Measurements from ENCODE around the gene PRKAR1A.

The PRKAR1A gene

DNA sequence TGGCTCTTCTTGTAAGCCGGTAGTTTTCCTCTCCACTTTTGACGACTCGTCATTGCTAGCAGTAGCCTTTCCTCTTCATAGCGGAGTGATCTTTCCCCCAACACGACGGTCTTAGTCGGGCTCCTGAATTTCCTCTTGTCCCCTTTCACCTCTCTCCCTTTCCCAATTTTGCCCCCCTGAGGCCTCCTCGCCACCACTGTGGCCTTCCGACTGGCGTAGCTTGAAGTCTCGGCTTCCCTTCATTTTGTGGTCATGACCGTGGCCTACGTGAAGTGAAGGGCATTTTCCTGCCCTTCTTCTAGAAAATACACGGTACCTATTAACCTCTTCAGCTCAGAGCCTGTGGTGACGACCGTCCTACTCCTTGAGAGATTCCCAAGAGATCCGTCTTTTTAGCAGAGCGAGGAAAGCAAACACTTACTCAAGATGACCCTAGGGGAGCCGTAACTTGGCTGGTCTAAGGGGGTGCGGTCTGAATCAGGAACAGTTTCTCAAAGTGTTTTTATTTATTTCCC is 787 bp downstream of the PRKAR1A start (continued):
- TF ChIP-seq, protein P1, sequence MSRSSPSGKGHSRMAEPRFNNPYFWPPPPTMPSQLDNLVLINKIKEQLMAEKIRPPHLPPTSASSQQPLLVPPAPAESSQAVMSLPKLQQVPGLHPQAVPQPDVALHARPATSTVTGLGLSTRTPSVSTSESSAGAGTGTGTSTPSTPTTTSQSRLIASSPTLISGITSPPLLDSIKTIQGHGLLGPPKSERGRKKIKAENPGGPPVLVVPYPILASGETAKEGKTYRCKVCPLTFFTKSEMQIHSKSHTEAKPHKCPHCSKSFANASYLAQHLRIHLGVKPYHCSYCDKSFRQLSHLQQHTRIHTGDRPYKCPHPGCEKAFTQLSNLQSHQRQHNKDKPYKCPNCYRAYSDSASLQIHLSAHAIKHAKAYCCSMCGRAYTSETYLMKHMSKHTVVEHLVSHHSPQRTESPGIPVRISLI (tag by site-specific recombination; IDR thresholded peaks at IDR 0.05): no peak
- peak; percentile 17; the same call in 1 of the 2 replicates for TF ChIP-seq ZBTB48 (tag by site-specific recombination; IDR thresholded peaks at IDR 0.05)
- TF ChIP-seq, protein P2, sequence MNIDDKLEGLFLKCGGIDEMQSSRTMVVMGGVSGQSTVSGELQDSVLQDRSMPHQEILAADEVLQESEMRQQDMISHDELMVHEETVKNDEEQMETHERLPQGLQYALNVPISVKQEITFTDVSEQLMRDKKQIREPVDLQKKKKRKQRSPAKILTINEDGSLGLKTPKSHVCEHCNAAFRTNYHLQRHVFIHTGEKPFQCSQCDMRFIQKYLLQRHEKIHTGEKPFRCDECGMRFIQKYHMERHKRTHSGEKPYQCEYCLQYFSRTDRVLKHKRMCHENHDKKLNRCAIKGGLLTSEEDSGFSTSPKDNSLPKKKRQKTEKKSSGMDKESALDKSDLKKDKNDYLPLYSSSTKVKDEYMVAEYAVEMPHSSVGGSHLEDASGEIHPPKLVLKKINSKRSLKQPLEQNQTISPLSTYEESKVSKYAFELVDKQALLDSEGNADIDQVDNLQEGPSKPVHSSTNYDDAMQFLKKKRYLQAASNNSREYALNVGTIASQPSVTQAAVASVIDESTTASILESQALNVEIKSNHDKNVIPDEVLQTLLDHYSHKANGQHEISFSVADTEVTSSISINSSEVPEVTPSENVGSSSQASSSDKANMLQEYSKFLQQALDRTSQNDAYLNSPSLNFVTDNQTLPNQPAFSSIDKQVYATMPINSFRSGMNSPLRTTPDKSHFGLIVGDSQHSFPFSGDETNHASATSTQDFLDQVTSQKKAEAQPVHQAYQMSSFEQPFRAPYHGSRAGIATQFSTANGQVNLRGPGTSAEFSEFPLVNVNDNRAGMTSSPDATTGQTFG (tag by site-specific recombination; IDR thresholded peaks at IDR 0.05; ENCODE audit: borderline replicate concordance): no peak
- TF ChIP-seq, protein P3, sequence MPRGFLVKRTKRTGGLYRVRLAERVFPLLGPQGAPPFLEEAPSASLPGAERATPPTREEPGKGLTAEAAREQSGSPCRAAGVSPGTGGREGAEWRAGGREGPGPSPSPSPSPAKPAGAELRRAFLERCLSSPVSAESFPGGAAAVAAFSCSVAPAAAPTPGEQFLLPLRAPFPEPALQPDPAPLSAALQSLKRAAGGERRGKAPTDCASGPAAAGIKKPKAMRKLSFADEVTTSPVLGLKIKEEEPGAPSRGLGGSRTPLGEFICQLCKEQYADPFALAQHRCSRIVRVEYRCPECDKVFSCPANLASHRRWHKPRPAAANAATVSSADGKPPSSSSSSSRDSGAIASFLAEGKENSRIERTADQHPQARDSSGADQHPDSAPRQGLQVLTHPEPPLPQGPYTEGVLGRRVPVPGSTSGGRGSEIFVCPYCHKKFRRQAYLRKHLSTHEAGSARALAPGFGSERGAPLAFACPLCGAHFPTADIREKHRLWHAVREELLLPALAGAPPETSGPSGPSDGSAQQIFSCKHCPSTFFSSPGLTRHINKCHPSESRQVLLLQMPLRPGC (tag by site-specific recombination; IDR thresholded peaks at IDR 0.05): no peak
- peak; percentile 14; the same call in 1 of the 2 replicates for TF ChIP-seq ZNF843 (tag by site-specific recombination; IDR thresholded peaks at IDR 0.05)
- TF ChIP-seq ZNF184 (tag by site-specific recombination; IDR thresholded peaks at IDR 0.05): no peak
- TF ChIP-seq HOXD13 (CRISPR knock-in tag; IDR thresholded peaks at IDR 0.05; ENCODE audit: borderline replicate concordance): no peak
- no peak for TF ChIP-seq ZNF16 (tag by site-specific recombination; IDR thresholded peaks at IDR 0.05; ENCODE audit: low read depth)
- TF ChIP-seq ZNF19 (tag by site-specific recombination; IDR thresholded peaks at IDR 0.05; ENCODE audit: low read depth): no peak
- TF ChIP-seq ZSCAN16 (tag by site-specific recombination; IDR thresholded peaks at IDR 0.05): no peak
- no peak for TF ChIP-seq ZNF670 (tag by site-specific recombination; IDR thresholded peaks at IDR 0.05; ENCODE audit: low read depth)
- TF ChIP-seq, protein P4, sequence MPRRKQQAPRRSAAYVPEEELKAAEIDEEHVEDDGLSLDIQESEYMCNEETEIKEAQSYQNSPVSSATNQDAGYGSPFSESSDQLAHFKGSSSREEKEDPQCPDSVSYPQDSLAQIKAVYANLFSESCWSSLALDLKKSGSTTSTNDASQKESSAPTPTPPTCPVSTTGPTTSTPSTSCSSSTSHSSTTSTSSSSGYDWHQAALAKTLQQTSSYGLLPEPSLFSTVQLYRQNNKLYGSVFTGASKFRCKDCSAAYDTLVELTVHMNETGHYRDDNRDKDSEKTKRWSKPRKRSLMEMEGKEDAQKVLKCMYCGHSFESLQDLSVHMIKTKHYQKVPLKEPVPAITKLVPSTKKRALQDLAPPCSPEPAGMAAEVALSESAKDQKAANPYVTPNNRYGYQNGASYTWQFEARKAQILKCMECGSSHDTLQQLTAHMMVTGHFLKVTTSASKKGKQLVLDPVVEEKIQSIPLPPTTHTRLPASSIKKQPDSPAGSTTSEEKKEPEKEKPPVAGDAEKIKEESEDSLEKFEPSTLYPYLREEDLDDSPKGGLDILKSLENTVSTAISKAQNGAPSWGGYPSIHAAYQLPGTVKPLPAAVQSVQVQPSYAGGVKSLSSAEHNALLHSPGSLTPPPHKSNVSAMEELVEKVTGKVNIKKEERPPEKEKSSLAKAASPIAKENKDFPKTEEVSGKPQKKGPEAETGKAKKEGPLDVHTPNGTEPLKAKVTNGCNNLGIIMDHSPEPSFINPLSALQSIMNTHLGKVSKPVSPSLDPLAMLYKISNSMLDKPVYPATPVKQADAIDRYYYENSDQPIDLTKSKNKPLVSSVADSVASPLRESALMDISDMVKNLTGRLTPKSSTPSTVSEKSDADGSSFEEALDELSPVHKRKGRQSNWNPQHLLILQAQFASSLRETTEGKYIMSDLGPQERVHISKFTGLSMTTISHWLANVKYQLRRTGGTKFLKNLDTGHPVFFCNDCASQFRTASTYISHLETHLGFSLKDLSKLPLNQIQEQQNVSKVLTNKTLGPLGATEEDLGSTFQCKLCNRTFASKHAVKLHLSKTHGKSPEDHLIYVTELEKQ (tag by site-specific recombination; IDR thresholded peaks at IDR 0.05; ENCODE audit: borderline replicate concordance): no peak
- TF ChIP-seq ZNF24 (tag by site-specific recombination; IDR thresholded peaks at IDR 0.05): no peak
- no peak for TF ChIP-seq ZBTB8A (tag by site-specific recombination; IDR thresholded peaks at IDR 0.05)
- TF ChIP-seq IKZF3 (tag by site-specific recombination; IDR thresholded peaks at IDR 0.05): peak; percentile 34; the same call in 1 of the 2 replicates
- no peak for TF ChIP-seq ZNF629 (tag by site-specific recombination; IDR thresholded peaks at IDR 0.05)
- TF ChIP-seq, protein P5, sequence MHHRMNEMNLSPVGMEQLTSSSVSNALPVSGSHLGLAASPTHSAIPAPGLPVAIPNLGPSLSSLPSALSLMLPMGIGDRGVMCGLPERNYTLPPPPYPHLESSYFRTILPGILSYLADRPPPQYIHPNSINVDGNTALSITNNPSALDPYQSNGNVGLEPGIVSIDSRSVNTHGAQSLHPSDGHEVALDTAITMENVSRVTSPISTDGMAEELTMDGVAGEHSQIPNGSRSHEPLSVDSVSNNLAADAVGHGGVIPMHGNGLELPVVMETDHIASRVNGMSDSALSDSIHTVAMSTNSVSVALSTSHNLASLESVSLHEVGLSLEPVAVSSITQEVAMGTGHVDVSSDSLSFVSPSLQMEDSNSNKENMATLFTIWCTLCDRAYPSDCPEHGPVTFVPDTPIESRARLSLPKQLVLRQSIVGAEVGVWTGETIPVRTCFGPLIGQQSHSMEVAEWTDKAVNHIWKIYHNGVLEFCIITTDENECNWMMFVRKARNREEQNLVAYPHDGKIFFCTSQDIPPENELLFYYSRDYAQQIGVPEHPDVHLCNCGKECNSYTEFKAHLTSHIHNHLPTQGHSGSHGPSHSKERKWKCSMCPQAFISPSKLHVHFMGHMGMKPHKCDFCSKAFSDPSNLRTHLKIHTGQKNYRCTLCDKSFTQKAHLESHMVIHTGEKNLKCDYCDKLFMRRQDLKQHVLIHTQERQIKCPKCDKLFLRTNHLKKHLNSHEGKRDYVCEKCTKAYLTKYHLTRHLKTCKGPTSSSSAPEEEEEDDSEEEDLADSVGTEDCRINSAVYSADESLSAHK (tag by site-specific recombination; IDR thresholded peaks at IDR 0.05): no peak
- TF ChIP-seq ZNF366 (tag by site-specific recombination; conservative IDR thresholded peaks at IDR 0.05): 0 out of 2 replicates have a peak, but pooled peaks have one; percentile 22
- TF ChIP-seq ZNF10 (tag by site-specific recombination; IDR thresholded peaks at IDR 0.05): no peak
- TF ChIP-seq ZXDB (tag by site-specific recombination; IDR thresholded peaks at IDR 0.05): 0 out of 2 replicates have a peak, but pooled peaks have one; percentile 5
- TF ChIP-seq, protein P6, sequence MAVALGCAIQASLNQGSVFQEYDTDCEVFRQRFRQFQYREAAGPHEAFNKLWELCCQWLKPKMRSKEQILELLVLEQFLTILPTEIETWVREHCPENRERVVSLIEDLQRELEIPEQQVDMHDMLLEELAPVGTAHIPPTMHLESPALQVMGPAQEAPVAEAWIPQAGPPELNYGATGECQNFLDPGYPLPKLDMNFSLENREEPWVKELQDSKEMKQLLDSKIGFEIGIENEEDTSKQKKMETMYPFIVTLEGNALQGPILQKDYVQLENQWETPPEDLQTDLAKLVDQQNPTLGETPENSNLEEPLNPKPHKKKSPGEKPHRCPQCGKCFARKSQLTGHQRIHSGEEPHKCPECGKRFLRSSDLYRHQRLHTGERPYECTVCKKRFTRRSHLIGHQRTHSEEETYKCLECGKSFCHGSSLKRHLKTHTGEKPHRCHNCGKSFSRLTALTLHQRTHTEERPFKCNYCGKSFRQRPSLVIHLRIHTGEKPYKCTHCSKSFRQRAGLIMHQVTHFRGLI (tag by site-specific recombination; IDR thresholded peaks at IDR 0.05): no peak
- TF ChIP-seq ZNF768 (tag by site-specific recombination; IDR thresholded peaks at IDR 0.05): no peak
- TF ChIP-seq ZNF837 (tag by site-specific recombination; IDR thresholded peaks at IDR 0.05): no peak
- no peak for TF ChIP-seq ZNF157 (tag by site-specific recombination; IDR thresholded peaks at IDR 0.05)
- no peak for TF ChIP-seq ZBTB1 (tag by site-specific recombination; IDR thresholded peaks at IDR 0.05)
- TF ChIP-seq ZNF747 (tag by site-specific recombination; IDR thresholded peaks at IDR 0.05): no peak
- TF ChIP-seq ZFP69B (tag by site-specific recombination; IDR thresholded peaks at IDR 0.05): peak; percentile 63; the same call in 1 of the 2 replicates
- TF ChIP-seq GLIS1 (tag by site-specific recombination; IDR thresholded peaks at IDR 0.05): no peak; the same call in 1 of the 2 replicates
- no peak for TF ChIP-seq ZNF791 (tag by site-specific recombination; IDR thresholded peaks at IDR 0.05)

Measured in HEK293 (cell line).